Measurements from ENCODE around the gene PSEN2.

PSEN2 gene

DNA sequence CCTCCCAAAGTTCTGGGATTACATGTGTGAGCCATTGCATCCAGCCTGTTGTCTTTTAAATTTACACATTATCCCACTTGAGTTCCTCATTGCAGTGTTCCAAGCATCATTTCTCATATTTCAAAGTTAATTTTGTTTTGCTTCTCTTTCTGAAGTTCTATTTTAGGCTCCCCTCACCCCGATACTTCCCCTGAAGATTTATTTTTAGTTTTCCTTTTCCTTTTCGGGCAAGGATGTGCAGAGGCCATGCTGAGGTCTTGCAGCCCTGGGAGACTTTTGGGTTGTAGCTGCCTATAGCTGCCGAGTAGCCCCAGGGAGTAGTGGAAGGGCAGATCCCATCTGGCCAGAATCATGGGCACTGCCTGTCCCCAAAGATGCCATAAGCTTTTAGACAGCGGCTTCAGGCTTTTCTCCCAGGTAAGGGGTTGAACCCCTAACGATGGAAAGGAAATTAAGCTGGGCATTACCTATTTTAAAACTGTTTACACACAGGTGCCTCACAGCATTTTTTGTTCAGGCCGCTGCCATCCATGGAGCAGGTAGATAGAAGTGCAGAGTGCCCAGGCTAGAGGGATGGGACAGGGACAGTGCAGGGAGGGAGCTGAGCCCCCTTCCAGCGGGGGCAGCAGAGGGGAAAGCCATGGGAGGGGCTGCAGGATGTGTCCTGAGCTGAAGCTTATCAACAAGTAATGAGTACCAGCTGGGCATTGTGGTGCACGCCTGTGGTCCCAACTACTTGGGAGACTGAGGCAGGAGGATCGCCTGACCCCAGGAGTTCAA, 15.9 kb downstream of the PSEN2 start:
- DNase-seq (ENCODE audit: low read depth) = no peak

GRCh38 chr1:226887006-226887405, 16.6 kb downstream of the PSEN2 start:
- no peak for DNase-seq (ENCODE audit: low read depth)

DNA sequence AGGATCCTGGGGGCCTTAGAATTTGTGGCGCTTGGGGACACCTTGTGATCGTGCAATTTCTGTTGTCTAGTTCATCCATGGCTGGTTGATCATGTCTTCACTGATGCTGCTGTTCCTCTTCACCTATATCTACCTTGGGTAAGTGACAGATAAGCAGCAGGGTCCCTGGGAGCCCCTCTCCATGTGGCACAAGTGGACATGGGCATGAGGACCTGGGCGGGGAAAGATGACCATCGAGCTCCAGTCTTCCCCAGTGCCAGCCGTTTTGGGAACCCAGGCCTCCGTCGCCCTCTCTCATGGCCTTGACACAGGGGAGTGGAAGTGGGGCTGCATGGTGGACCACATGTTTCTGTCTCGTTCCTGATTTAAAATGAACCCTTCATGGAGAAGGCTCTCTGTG, 17.6 kb downstream of the PSEN2 start:
- DNase-seq (ENCODE audit: low read depth) = no peak

DNA sequence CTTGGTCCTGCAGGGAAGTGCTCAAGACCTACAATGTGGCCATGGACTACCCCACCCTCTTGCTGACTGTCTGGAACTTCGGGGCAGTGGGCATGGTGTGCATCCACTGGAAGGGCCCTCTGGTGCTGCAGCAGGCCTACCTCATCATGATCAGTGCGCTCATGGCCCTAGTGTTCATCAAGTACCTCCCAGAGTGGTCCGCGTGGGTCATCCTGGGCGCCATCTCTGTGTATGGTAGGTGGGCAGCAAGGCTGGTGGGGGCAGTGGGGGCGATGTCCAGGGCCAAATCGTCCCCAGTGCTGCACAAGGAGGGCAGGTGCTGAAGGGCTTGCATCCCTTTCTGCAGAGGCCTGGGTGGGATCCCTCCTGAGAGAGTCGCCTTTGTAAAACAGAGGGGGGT, 18.4 kb downstream of the PSEN2 start:
- DNase-seq (ENCODE audit: low read depth) = no peak

- no peak for DNase-seq (ENCODE audit: low read depth)
Observed at GRCh38 chr1:226889616-226890330, 19.4 kb downstream of the PSEN2 start.

- no peak for DNase-seq (ENCODE audit: low read depth)
Observed at GRCh38 chr1:226890331-226891108, 20.1 kb downstream of the PSEN2 start.

- DNase-seq (ENCODE audit: low read depth) = no peak
Observed at GRCh38 chr1:226891346-226891745, 20.9 kb downstream of the PSEN2 start.

DNA sequence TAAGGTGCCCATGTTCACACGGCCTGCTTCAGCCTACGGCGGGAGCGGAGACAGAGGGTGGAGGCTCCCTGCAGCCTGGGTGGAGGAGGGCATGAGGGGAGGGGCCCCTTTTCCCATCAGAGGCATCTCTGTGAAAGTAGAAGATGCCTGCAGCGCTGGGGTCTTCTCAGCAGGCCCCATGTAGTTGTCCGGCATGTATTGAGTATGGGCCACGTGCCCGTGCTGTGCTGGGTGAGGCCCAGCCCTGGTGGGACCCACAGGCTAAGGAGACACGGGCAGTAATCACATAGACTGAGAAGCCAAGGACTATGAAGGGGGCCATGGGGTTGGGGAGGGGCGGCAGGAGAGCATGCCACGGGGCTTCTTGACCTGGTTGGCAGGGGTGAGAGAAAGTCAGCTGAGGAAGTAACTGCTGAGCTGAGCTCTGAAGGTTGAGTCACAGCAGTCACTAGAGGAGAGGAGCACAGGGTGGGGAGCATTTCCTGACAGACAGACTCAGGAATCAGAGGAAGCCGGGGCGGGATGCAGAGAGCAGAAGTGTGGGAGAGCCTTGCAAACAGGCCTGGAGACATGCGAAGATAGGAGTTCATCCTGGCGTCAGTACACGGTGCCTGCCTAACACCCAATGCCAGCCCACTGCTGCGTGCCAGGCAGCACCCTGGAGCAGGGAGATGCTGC, 21.6 kb downstream of the PSEN2 start:
- DNase-seq (ENCODE audit: low read depth) = no peak

- DNase-seq (ENCODE audit: low read depth) = no peak
Observed at GRCh38 chr1:226892524-226892875, 22.1 kb downstream of the PSEN2 start.

- DNase-seq (ENCODE audit: low read depth) = no peak
Observed at GRCh38 chr1:226893936-226894335, 23.5 kb downstream of the PSEN2 start.

- no peak for DNase-seq (ENCODE audit: low read depth)
Observed at GRCh38 chr1:226894826-226895225, 24.4 kb downstream of the PSEN2 start.

- no peak for DNase-seq (ENCODE audit: low read depth)
Observed at GRCh38 chr1:226895644-226896043, 25.2 kb downstream of the PSEN2 start.

- DNase-seq (ENCODE audit: low read depth) = no peak
Observed at GRCh38 chr1:226898246-226898645, 27.8 kb downstream of the PSEN2 start.

GRCh38 chr1:226901421-226901820, 31.0 kb downstream of the PSEN2 start:
- no peak for DNase-seq (ENCODE audit: low read depth)

DNA sequence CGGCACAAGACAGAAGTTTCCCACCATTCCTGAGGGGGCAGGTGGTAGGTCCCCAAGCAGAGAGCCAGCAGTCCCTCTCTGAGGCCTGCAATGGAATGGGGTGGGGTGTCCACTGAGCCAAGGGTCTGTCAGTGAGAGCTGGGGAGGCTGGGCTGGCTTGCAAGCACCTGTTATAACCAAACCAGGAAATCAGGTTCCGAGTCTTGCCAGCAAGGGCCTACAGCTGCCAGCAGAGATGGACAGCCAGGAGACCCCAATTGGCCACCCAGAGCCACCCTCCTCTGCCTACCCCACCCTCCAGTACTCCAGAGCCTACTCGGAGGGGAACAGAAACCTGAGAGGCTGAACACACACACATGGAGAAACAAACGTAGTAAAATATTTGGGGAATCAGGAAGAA, 32.2 kb downstream of the PSEN2 start:
- no peak for DNase-seq (ENCODE audit: low read depth)

GRCh38 chr1:226903819-226904716, 33.7 kb downstream of the PSEN2 start:
- no peak for DNase-seq (ENCODE audit: low read depth)

- no peak for DNase-seq (ENCODE audit: low read depth)
Observed at GRCh38 chr1:226904772-226905171, 34.4 kb downstream of the PSEN2 start.

- DNase-seq (ENCODE audit: low read depth) = no peak
Observed at GRCh38 chr1:226908419-226908818, 38.0 kb downstream of the PSEN2 start.

- no peak for DNase-seq (ENCODE audit: low read depth)
Observed at GRCh38 chr1:226908913-226909312, 38.5 kb downstream of the PSEN2 start.

GRCh38 chr1:226912587-226913176, 42.3 kb downstream of the PSEN2 start:
- peak; percentile 13 for DNase-seq (ENCODE audit: low read depth)

DNA sequence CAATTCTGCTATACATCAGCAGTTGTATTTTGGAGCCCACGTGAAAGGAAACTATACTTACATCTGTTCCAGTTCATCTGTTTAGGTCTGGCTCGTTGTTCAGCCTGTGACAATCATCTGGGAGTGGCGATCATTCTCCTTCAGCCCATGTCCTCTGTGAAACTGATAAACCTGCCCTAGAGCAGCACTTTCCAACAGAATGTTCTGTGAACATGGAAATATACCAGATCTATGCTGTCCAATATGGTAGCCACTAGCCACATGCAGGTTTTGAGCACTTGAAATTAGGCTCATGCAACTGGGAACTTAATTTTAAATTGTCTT, 45.2 kb downstream of the PSEN2 start:
- DNase-seq (ENCODE audit: low read depth) = no peak

Data from activated T-cell treated with anti-CD3 and anti-CD28 coated beads for 24 hours (primary cell).